Measurements from ENCODE around the gene MUC5AC. TPM values are rescaled to one million over a fixed set of nuclear protein-coding genes. Genes with fewer than 3 reads are reported as not detected.

The MUC5AC gene
- total RNA-seq, 4 donors from 2014 or later, result not detected

- Histone ChIP-seq H3K9me3 (no peaks in the 10 kb centered on the region), H3K36me3 (no peaks in the 10 kb centered on the region), H3K27ac (no peak overlapping the region), H3K27me3 (peaks cover 14 to 26% (median 21%) of the 10 kb centered on the region in 3 donors), H3K4me3 (no peak overlapping the region), H3K4me1 (no peaks in the 10 kb centered on the region)
- DNase-seq (peak in 1 of 2 donors; percentile 13), ATAC-seq (no peak)
- in situ Hi-C loops (cut with MboI; ENCODE audit: low sequenced_read_pairs in 4 of 4), result loop anchor here in 3 of 4 donors (25.0 kb wide), 1 partner anchor 309 kb away; no protein-coding TSS in a partner anchor
- intact Hi-C loops (cut with DNase I; ENCODE audit: low total_unique reads), result loop anchor here (1.0 kb wide), 1 partner anchor 313 kb away; no protein-coding TSS in a partner anchor
- TF ChIP-seq POLR2A (IDR thresholded peaks at IDR 0.05) (no peak), CTCF (IDR thresholded peaks at IDR 0.05 in 4 of 5, conservative IDR thresholded peaks at IDR 0.05 in 1 of 5) (no peak)
Observed at GRCh38 chr11:1203505-1204271, 45.9 kb downstream of the MUC5AC start.

GRCh38 chr11:1204381-1205101, 46.8 kb downstream of the MUC5AC start:
- no peaks in the 10 kb centered on the region for H3K4me1 ChIP-seq
- no peak overlapping the region for H3K27ac ChIP-seq
- peaks cover 6 to 17% (median 16%) of the 10 kb centered on the region in 3 donors for H3K27me3 ChIP-seq
- in situ Hi-C loops (cut with MboI; ENCODE audit: low sequenced_read_pairs in 4 of 4) (loop anchor here in 3 of 4 donors (25.0 kb wide), 1 partner anchor 308 kb away; no protein-coding TSS in a partner anchor), intact Hi-C loops (cut with DNase I; ENCODE audit: low total_unique reads) (no loop called here)
- no peak overlapping the region for H3K4me3 ChIP-seq
- H3K36me3 ChIP-seq, result no peaks in the 10 kb centered on the region
- DNase-seq (peak in 1 of 2 donors; percentile 6), ATAC-seq (no peak)
- no peaks in the 10 kb centered on the region for H3K9me3 ChIP-seq
- no peak for TF ChIP-seq CTCF (IDR thresholded peaks at IDR 0.05 in 4 of 5, conservative IDR thresholded peaks at IDR 0.05 in 1 of 5)
- no peak for TF ChIP-seq POLR2A (IDR thresholded peaks at IDR 0.05)

GRCh38 chr11:1205121-1205986, 47.6 kb downstream of the MUC5AC start:
- no peaks in the 10 kb centered on the region for H3K36me3 ChIP-seq
- in situ Hi-C loops (cut with MboI; ENCODE audit: low sequenced_read_pairs in 4 of 4), result loop anchor here in 3 of 4 donors (25.0 kb wide), 1 partner anchor 307 kb away; no protein-coding TSS in a partner anchor
- H3K4me3 ChIP-seq, result no peak overlapping the region
- DNase-seq (peak in 1 of 2 donors; percentile 8), ATAC-seq (no peak)
- H3K9me3 ChIP-seq, result no peaks in the 10 kb centered on the region
- peaks cover 0 to 12% (median 12%) of the 10 kb centered on the region in 3 donors for H3K27me3 ChIP-seq
- no peaks in the 10 kb centered on the region for H3K4me1 ChIP-seq
- intact Hi-C loops (cut with DNase I; ENCODE audit: low total_unique reads), result no loop called here
- no peak overlapping the region for H3K27ac ChIP-seq
- TF ChIP-seq CTCF (IDR thresholded peaks at IDR 0.05 in 4 of 5, conservative IDR thresholded peaks at IDR 0.05 in 1 of 5), result no peak
- no peak for TF ChIP-seq POLR2A (IDR thresholded peaks at IDR 0.05)

- peak in 1 of 2 donors; percentile 1 for DNase-seq
- Histone ChIP-seq H3K4me3 (no peak overlapping the region), H3K36me3 (no peaks in the 10 kb centered on the region), H3K27ac (no peak overlapping the region), H3K9me3 (no peaks in the 10 kb centered on the region), H3K4me1 (no peaks in the 10 kb centered on the region), H3K27me3 (peaks cover 0 to 12% (median 8%) of the 10 kb centered on the region in 3 donors)
- TF ChIP-seq CTCF (IDR thresholded peaks at IDR 0.05 in 4 of 5, conservative IDR thresholded peaks at IDR 0.05 in 1 of 5) (no peak), POLR2A (IDR thresholded peaks at IDR 0.05) (no peak)
- no peak for ATAC-seq
- intact Hi-C loops (cut with DNase I; ENCODE audit: low total_unique reads), result no loop called here
- in situ Hi-C loops (cut with MboI; ENCODE audit: low sequenced_read_pairs in 4 of 4), result loop anchor here in 3 of 4 donors (25.0 kb wide), 1 partner anchor 306 kb away; no protein-coding TSS in a partner anchor
Observed at GRCh38 chr11:1205987-1206331, 48.2 kb downstream of the MUC5AC start.

Measured in gastrocnemius medialis (tissue), 4 donors.